ENCODE results near the gene HLF.

DNA sequence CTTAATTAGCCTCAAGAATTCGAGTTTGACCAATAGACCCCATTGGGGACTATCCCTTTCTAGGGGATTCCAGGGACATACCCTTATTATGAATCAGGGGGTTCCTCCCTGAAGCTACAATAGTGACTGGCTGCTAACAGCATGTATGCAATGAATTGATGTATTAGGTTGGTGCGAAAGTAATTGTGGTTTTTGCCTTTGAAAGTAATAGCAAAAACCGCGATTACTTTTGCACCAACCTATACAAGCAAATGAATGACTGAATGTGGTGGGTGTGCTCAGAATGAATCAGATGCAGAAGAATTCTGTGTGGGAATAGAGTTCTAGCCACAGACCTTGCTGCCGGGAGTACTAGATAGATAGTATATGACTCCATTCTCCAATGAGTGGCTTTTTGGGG, 76.7 kb downstream of the HLF start:
- TF ChIP-seq BHLHE40 (IDR thresholded peaks at IDR 0.05; ENCODE audit: low read depth, low read length): no peak
- TF ChIP-seq, protein P1, sequence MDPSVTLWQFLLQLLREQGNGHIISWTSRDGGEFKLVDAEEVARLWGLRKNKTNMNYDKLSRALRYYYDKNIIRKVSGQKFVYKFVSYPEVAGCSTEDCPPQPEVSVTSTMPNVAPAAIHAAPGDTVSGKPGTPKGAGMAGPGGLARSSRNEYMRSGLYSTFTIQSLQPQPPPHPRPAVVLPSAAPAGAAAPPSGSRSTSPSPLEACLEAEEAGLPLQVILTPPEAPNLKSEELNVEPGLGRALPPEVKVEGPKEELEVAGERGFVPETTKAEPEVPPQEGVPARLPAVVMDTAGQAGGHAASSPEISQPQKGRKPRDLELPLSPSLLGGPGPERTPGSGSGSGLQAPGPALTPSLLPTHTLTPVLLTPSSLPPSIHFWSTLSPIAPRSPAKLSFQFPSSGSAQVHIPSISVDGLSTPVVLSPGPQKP (IDR thresholded peaks at IDR 0.05; ENCODE audit: borderline replicate concordance, low read depth, low read length): no peak
- no peak for TF ChIP-seq CTCF (conservative IDR thresholded peaks at IDR 0.05; ENCODE audit: low read depth, low read length)
- no peak for TF ChIP-seq RFX5 (IDR thresholded peaks at IDR 0.05; ENCODE audit: low read depth, low read length)
- no peak for TF ChIP-seq MXI1 (IDR thresholded peaks at IDR 0.05; ENCODE audit: borderline replicate concordance, low read depth, low read length)
- TF ChIP-seq POLR2A (IDR thresholded peaks at IDR 0.05; ENCODE audit: low read depth, low read length): no peak
- TF ChIP-seq MAFK (IDR thresholded peaks at IDR 0.05; ENCODE audit: low read depth, low read length): no peak
- TF ChIP-seq CEBPB (IDR thresholded peaks at IDR 0.05; ENCODE audit: low read depth, low read length): no peak
- no peak for TF ChIP-seq RAD21 (IDR thresholded peaks at IDR 0.05; ENCODE audit: low read length)

All from IMR-90 (cell line).